HG03066 (cell line): Measurements from ENCODE around the gene AP1S3.

ENCODE experiments used
- ATAC-seq: cut with Tn5 transposase; IDR thresholded peaks from one replicate; pipeline ENCODE4 v1.9.1; 2021; ENCODE audit warnings: low read depth; ENCODE audit not compliant: unreplicated experiment

Gene AP1S3

DNA sequence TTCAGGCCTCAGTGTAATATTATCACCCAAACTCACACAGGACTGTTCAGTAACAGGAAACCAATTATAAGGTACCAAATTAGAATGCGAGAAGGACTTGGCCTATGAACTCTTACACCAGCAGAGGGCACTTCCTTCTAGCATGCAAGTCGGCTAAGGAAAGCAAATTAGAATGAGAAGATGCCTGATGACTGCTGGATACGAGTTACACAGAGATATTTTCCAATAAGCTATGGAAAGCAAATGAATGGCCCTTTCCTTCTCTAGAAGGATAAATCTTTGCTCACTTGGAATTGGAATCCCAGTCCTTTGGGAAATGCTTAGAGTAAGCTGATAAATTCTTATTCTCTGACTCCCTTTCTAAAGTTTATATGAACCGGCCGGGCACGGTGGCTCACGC, 109.8 kb downstream of the AP1S3 start:
- peak; percentile 82 for ATAC-seq

DNA sequence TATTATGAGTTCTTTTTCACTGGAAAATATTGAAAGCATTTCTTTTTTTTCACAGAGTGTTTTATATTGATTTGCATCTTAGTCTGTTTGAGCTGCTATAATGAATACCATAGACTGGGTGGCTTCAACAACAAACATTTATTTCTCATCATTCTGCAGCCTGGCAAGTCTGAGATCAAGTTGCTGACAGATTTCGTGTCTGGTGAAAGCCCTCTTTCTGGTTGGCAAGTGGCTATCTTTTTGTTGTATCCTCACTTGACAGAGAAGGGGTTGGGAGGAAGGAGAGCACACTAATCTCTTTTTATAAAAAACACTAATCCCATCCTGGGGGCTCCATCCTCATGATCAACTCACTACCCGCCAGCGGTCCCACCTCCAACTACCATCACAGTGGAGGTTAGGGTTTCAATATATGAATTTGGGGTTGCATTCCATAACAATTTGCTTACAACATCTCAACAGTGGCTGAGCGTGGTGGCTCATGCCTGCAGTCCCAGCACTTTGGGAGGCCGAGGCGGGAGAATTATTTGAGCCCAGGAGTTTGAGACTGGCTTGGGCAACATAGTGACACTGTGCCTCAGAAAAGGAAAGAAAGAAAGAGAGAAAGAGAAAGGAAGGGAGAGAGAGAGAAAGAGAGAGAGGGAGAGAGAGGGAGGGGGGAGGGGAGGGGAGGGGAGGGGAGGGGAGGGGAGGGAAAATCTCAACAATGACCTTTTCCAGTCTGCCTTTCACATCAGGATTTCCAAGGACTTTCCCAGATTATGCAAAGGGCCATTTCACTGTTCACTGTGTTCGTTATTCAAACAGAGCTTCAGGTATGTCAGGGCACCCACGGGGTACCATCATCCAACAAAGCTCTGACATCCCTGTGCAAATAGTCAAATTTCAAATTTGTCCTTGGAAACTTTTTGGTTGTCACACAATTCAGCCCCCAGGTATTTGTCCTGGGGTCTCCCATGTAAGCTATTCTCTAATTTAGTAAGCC, 111.1 kb downstream of the AP1S3 start:
- ATAC-seq, result no peak

- ATAC-seq, result no peak
These were observed 111.9 kb downstream of the AP1S3 start for GRCh38 chr2:223725494-223725893.

DNA sequence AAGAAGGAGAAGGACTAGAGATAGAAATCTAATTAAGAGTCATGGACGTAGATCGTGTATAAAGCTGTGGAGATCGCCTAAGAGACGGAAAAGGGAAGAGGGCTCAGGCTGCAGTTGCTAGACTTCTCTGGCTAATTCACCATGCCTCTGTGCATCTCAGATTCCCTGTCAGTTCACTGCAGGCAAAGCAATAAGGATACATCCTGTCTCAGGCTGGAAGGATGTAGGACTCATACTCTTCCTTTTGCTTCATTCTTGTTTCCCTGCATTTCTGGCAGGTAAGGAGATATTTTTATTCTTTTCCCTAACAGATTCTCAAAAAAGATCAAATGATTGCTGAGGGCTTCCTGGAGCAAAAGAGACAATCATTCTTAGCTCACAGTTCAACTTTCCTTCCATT, 112.5 kb downstream of the AP1S3 start:
- ATAC-seq, result no peak

DNA sequence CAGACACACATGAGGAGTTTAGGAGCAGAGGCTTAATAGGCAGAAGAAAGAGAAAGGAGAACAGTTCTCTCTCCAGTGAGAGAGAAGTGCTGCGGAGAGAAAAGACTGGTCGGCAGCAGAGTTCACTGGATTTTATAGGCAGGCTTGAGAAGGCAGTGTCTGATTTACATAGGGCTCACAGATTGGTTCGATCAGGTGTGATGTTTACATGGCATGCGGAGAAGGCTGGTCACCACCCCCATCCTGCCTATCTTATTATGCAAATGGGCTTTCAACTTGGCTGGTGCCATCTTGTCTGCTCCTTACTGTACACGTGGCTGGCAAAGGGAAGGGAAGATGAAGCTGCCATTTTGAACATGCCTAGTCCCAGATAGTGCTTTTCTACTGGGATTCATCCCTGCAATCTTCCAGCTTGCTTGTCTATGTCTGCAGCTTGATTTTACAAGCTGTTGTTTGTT, 113.4 kb downstream of the AP1S3 start:
- no peak for ATAC-seq

- no peak for ATAC-seq
These were observed 115.2 kb downstream of the AP1S3 start for GRCh38 chr2:223722226-223722625.

- no peak for ATAC-seq
These were observed 115.6 kb downstream of the AP1S3 start for GRCh38 chr2:223721746-223722145.

DNA sequence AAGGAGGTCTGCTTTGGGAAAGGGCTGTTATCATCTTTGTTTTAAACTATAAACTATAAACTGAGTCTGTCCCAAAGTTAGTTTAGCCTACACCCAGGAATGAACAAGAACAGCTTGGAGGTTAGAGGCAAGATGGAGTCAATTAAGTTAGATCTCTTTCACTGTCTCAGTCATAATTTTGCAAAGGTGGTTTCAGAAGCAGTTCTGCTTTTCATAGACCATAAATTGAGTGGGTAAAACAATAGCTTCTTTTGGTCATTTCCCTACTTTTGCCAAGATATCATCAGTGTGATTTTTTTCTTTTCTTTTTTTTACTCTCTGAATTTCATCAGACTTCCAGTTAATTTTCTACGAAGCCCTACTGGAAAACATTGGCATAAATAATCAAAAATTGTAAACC, 117.0 kb downstream of the AP1S3 start:
- no peak for ATAC-seq

GRCh38 chr2:223712642-223713041, 124.7 kb downstream of the AP1S3 start:
- ATAC-seq, result no peak

GRCh38 chr2:223711596-223712326, 125.6 kb downstream of the AP1S3 start:
- no peak for ATAC-seq
